DOHH2 (cell line): ENCODE data around the gene HOXC4.
"Not testable (repeated sequence)": the region's sequence is repeated elsewhere in the genome, so short reads cannot be mapped to it uniquely, and the experiment has no call there.

Experiments used
- H3F3A ChIP-seq: fragments of 200-600 bp; sonication (generic), shearing (Covaris generic); 2 replicates; pipeline ENCODE4 v1.6.0; 2016; ENCODE audit warnings: antibody characterized with exemption, mild to moderate bottlenecking; ENCODE audit not compliant: control insufficient read depth, insufficient read depth
- H3K27ac ChIP-seq: fragments of 200-600 bp; sonication (generic); 2 replicates; pipeline ENCODE4 v1.5.1; 2014; ENCODE audit warnings: low read depth, mild to moderate bottlenecking, low read length, moderate library complexity
- H3K27me3 ChIP-seq: fragments of 200-600 bp; sonication (generic); 2 replicates; pipeline ENCODE4 v1.6.1; 2014; ENCODE audit warnings: mild to moderate bottlenecking, low read length, mixed read lengths; ENCODE audit not compliant: control insufficient read depth
- H3K36me3 ChIP-seq: fragments of 200-600 bp; sonication (generic); 2 replicates; pipeline ENCODE4 v1.6.1; 2014; ENCODE audit warnings: mild to moderate bottlenecking, low read length, moderate library complexity, mixed read lengths; ENCODE audit not compliant: control insufficient read depth
- H3K4me1 ChIP-seq: fragments of 200-600 bp; sonication (generic); 2 replicates; pipeline ENCODE4 v1.6.1; 2014; ENCODE audit warnings: mild to moderate bottlenecking, low read length, mixed read lengths; ENCODE audit not compliant: control insufficient read depth
- H3K4me2 ChIP-seq: fragments of 200-600 bp; sonication (generic); 2 replicates; pipeline ENCODE4 v1.6.0; 2014; ENCODE audit warnings: mild to moderate bottlenecking, low read length, moderate library complexity
- H3K4me3 ChIP-seq: fragments of 200-600 bp; sonication (generic); 2 replicates; pipeline ENCODE4 v1.5.1; 2014; ENCODE audit warnings: mild to moderate bottlenecking, low read length, mixed read lengths
- H3K79me2 ChIP-seq: fragments of 200-600 bp; sonication (generic); 2 replicates; pipeline ENCODE4 v1.6.1; 2014; ENCODE audit warnings: mild to moderate bottlenecking, low read length, mixed read lengths; ENCODE audit not compliant: control insufficient read depth
- H3K9me2 ChIP-seq: fragments of 200-600 bp; sonication (generic); replicated peaks from 2 replicates; pipeline ENCODE4 v1.6.1; 2014; ENCODE audit warnings: mild to moderate bottlenecking, low read length, mixed read lengths; ENCODE audit not compliant: control insufficient read depth
- H3K9me3 ChIP-seq: fragments of 200-600 bp; sonication (generic); 2 replicates; pipeline ENCODE4 v1.6.1; 2014; ENCODE audit warnings: antibody characterized with exemption, low read length, mixed read lengths; ENCODE audit not compliant: control insufficient read depth, insufficient read depth
- H4K20me1 ChIP-seq: fragments of 200-600 bp; sonication (generic); 2 replicates; pipeline ENCODE4 v1.6.0; 2014; ENCODE audit warnings: low read depth, mild to moderate bottlenecking, antibody characterized with exemption, low read length, moderate library complexity; ENCODE audit not compliant: control insufficient read depth, insufficient read depth
- EZH2phosphoT487 ChIP-seq: fragments of 200-600 bp; sonication (generic); IDR thresholded peaks from 2 replicates; pipeline ENCODE4 v1.6.1; 2017; ENCODE audit warnings: borderline replicate concordance, mild to moderate bottlenecking, antibody characterized with exemption, low read length, moderate library complexity, mixed read lengths
- TF ChIP-seq, protein P1 (sequence below): fragments of 200-600 bp; sonication (generic); IDR thresholded peaks from one replicate; pipeline ENCODE4 v1.5.1; 2014; ENCODE audit warnings: antibody characterized with exemption, mild to moderate bottlenecking, low read depth, low read length; ENCODE audit not compliant: poor library complexity, severe bottlenecking

The HOXC4 gene

DNA sequence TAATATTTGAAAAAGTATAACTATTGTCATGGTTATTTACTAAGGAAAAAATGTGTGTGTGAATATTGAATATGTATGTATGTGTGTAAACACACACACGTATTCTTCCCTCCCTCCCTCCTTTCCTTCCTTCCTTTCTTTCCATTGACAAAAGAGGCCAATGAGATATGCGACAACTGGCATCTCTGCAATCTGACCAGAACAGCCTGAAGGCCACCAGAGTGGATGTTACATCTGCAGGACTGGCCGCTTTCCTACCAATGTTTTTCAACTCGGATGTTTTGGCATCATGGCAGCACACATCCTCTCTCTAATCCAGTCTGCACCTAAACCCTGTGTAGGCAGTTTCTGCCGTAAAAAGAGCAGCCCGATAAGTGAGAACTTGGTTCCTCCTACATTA lies 20.7 kb downstream of the HOXC4 start:
- no peak overlapping the region for H3K4me3 ChIP-seq
- H3K4me2 ChIP-seq = no peak overlapping the region
- no peak overlapping the region for H3K27ac ChIP-seq
- H3K9me3 ChIP-seq = no peaks in the 10 kb centered on the region
- H3K27me3 ChIP-seq = peaks cover 16% of the 10 kb centered on the region
- H3K4me1 ChIP-seq = no peaks in the 10 kb centered on the region
- no peaks in the 10 kb centered on the region for H3K9me2 ChIP-seq
- H4K20me1 ChIP-seq = no peaks in the 10 kb centered on the region
- H3K79me2 ChIP-seq = no peaks in the 10 kb centered on the region
- no peaks in the 10 kb centered on the region for H3F3A ChIP-seq
- no peak for TF ChIP-seq EZH2phosphoT487
- TF ChIP-seq, protein P1, sequence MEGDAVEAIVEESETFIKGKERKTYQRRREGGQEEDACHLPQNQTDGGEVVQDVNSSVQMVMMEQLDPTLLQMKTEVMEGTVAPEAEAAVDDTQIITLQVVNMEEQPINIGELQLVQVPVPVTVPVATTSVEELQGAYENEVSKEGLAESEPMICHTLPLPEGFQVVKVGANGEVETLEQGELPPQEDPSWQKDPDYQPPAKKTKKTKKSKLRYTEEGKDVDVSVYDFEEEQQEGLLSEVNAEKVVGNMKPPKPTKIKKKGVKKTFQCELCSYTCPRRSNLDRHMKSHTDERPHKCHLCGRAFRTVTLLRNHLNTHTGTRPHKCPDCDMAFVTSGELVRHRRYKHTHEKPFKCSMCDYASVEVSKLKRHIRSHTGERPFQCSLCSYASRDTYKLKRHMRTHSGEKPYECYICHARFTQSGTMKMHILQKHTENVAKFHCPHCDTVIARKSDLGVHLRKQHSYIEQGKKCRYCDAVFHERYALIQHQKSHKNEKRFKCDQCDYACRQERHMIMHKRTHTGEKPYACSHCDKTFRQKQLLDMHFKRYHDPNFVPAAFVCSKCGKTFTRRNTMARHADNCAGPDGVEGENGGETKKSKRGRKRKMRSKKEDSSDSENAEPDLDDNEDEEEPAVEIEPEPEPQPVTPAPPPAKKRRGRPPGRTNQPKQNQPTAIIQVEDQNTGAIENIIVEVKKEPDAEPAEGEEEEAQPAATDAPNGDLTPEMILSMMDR = no peak
- no peaks in the 10 kb centered on the region for H3K36me3 ChIP-seq

GRCh38 chr12:54075409-54075808 lies 21.8 kb downstream of the HOXC4 start:
- H3K4me1 ChIP-seq = no peaks in the 10 kb centered on the region
- no peaks in the 10 kb centered on the region for H3K79me2 ChIP-seq
- no peak overlapping the region for H3K4me3 ChIP-seq
- no peaks in the 10 kb centered on the region for H3K9me3 ChIP-seq
- TF ChIP-seq, protein P1 = no peak
- TF ChIP-seq EZH2phosphoT487 = no peak
- H3K9me2 ChIP-seq = no peaks in the 10 kb centered on the region
- H3K27ac ChIP-seq = no peak overlapping the region
- H3K4me2 ChIP-seq = no peak overlapping the region
- H4K20me1 ChIP-seq = no peaks in the 10 kb centered on the region
- no peaks in the 10 kb centered on the region for H3F3A ChIP-seq
- H3K27me3 ChIP-seq = peaks cover 16% of the 10 kb centered on the region
- H3K36me3 ChIP-seq = no peaks in the 10 kb centered on the region

- H3K4me3 ChIP-seq = no peak overlapping the region
- no peaks in the 10 kb centered on the region for H4K20me1 ChIP-seq
- H3K27me3 ChIP-seq = peaks cover 16% of the 10 kb centered on the region
- H3F3A ChIP-seq = no peaks in the 10 kb centered on the region
- no peaks in the 10 kb centered on the region for H3K9me2 ChIP-seq
- no peaks in the 10 kb centered on the region for H3K4me1 ChIP-seq
- no peak for TF ChIP-seq EZH2phosphoT487
- TF ChIP-seq, protein P1 = no peak
- no peak overlapping the region for H3K27ac ChIP-seq
- no peaks in the 10 kb centered on the region for H3K36me3 ChIP-seq
- H3K79me2 ChIP-seq = no peaks in the 10 kb centered on the region
- no peak overlapping the region for H3K4me2 ChIP-seq
- H3K9me3 ChIP-seq = no peaks in the 10 kb centered on the region
Observed at GRCh38 chr12:54075974-54076373, 22.3 kb downstream of the HOXC4 start.

DNA sequence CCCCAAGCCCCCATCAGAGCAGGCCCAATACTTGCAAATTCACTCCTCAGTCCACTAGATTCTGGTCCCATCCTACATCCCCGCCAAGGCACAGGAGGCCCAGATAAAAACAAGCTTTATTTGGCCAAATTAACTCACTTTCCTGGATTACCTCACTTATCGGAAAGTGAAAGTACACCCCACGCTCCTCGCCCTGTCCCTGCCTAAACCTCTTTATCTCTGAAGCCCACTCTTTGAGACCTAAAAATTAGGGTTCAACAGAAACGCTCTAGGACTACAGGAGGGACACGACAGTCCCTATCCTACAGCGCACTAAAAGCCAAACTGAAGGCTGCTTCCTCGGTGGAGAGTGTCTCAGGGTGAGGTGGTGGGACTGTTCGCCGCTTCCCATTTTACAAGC lies 24.2 kb downstream of the HOXC4 start:
- H3K9me2 ChIP-seq, H3F3A ChIP-seq, H3K4me3 ChIP-seq, H4K20me1 ChIP-seq, H3K27ac ChIP-seq, H3K4me2 ChIP-seq, H3K79me2 ChIP-seq, H3K4me1 ChIP-seq, H3K9me3 ChIP-seq, H3K36me3 ChIP-seq: not testable (repeated sequence)
- peaks cover 16% of the 10 kb centered on the region for H3K27me3 ChIP-seq

- H3F3A ChIP-seq, H4K20me1 ChIP-seq, H3K27ac ChIP-seq, H3K4me3 ChIP-seq, H3K4me2 ChIP-seq, H3K4me1 ChIP-seq, H3K9me3 ChIP-seq, H3K79me2 ChIP-seq, H3K36me3 ChIP-seq, H3K9me2 ChIP-seq: not testable (repeated sequence)
- H3K27me3 ChIP-seq = peaks cover 20% of the 10 kb centered on the region
Observed at GRCh38 chr12:54079115-54079514, 25.5 kb downstream of the HOXC4 start.
